ENCODE measurements around the gene NIT1. TPM values are rescaled to one million over a fixed set of nuclear protein-coding genes. Genes with fewer than 3 reads are reported as not detected.
A peak's percentile ranks its signal among the peaks of the same experiment; 100 is the strongest.

NIT1 gene
- polyA plus RNA-seq, 1 experiment, result 19.2 TPM

GRCh38 chr1:161096530-161096929 lies 21.4 kb upstream of the NIT1 start:
- Histone ChIP-seq H3K4me3 (ENCODE audit: low read depth, low read length) (no peak overlapping the region), H3K27me3 (ENCODE audit: control insufficient read depth, insufficient read depth, low read length) (peaks cover 2% of the 10 kb centered on the region), H3K9me3 (ENCODE audit: control insufficient read depth, insufficient read depth, low read length) (no peaks in the 10 kb centered on the region), H3K27ac (ENCODE audit: low read depth, low read length) (peak overlapping the region; percentile 11)
- ChIA-PET CTCF (interaction anchor here (0.6 to 5.6 kb wide), 16 partner anchors 8 to 166 kb away, joined by 3 to 80 read pairs (median 10); partner anchors contain the start of genes ARHGAP30, NECTIN4, NIT1 and PFDN2), POLR2A (interaction anchor here (1.0 kb wide), 1 partner anchor 99 kb away, joined by 3 read pairs; no protein-coding TSS in a partner anchor)
- TF ChIP-seq CTCF (IDR thresholded peaks at IDR 0.05; ENCODE audit: low read depth, low read length), result no peak
- DNase-seq (ENCODE audit: low read depth, low spot score), result no peak

DNA sequence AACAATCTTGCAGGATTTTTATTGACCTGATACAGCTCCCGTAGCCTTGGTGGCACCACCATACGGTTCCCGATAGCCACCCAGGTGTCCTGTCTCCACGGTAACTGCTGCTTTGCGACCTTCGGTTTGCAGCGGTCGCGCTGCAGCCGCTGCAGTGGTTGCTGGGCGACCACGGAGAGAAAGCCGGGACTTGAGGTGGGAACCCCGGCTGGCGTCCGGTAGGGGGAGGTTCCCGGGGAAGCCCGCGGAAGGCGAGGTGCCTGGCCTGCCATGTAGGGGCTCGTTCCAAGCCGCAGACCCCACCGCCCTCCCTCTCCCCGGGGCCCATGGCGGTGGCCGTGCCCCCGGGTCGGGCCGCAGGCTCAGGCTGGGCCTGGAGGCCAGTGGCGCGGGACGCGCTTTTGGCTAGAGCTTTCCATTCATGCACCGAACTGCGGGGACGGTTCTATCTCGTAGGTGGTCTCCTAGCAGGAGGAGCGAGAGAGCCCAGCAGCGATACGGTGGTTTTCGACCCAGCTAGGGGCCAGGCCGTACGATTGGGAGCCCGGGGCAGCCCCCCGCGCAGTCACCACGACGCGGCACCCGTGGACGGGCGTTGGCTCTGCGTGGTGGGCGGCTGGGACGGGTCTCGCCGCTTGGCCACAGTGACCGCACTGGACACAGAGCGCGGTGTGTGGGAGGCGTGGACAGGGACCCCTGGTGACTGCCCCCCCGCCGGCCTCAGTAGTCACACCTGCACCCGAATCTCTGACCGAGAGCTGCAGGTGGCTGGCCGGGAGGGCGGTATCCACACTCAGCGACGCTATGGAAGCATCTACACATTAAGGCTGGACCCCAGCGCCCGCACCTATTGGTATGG lies 19.5 kb upstream of the NIT1 start, which contains the start of gene KLHDC9:
Gene KLHDC9 (plus strand): TSS at position 152 of the 859 bp plus-strand sequence. CDS start 175 bp downstream, at position 327.
- CTCF ChIA-PET, result interaction anchor here (0.6 to 5.6 kb wide), 21 partner anchors 10 to 929 kb away, joined by 3 to 80 read pairs (median 6); partner anchors contain the start of genes ARHGAP30, F11R, PPOX and USF1

GRCh38 chr1:161099090-161099802 lies 18.7 kb upstream of the NIT1 start:
- no peaks in the 10 kb centered on the region for H3K9me3 ChIP-seq (ENCODE audit: control insufficient read depth, insufficient read depth, low read length)
- ChIA-PET POLR2A (interaction anchor here (0.6 to 1.5 kb wide), 6 partner anchors 18 to 102 kb away, joined by 3 to 7 read pairs (median 3); partner anchors contain the start of genes DEDD, NIT1 and PFDN2), CTCF (interaction anchor here (0.8 to 5.6 kb wide), 12 partner anchors 13 to 109 kb away, joined by 3 to 80 read pairs (median 6); partner anchors contain the start of genes ARHGAP30, PPOX and USF1)
- H3K27me3 ChIP-seq (ENCODE audit: control insufficient read depth, insufficient read depth, low read length), result peaks cover 2% of the 10 kb centered on the region
- H3K27ac ChIP-seq (ENCODE audit: low read depth, low read length), result no peak overlapping the region
- TF ChIP-seq CTCF (IDR thresholded peaks at IDR 0.05; ENCODE audit: low read depth, low read length), result no peak
- no peak overlapping the region for H3K4me3 ChIP-seq (ENCODE audit: low read depth, low read length)
- no peak for DNase-seq (ENCODE audit: low read depth, low spot score)

More for the DNA sequence above, 19.5 kb upstream of the NIT1 start, which contains the start of gene KLHDC9:
- Histone ChIP-seq H3K27ac (ENCODE audit: low read depth, low read length) (peak within 1 kb of the TSS; percentile 11), H3K4me3 (ENCODE audit: low read depth, low read length) (peak within 1 kb of the TSS; percentile 52), H3K9me3 (ENCODE audit: control insufficient read depth, insufficient read depth, low read length) (no peaks in the 10 kb centered on the region), H3K27me3 (ENCODE audit: control insufficient read depth, insufficient read depth, low read length) (peaks cover 2% of the 10 kb centered on the region)
- DNase-seq (ENCODE audit: low read depth, low spot score), result no peak
- no peak; the same call in 1 of the 2 replicates for TF ChIP-seq CTCF (IDR thresholded peaks at IDR 0.05; ENCODE audit: low read depth, low read length)
- POLR2A ChIA-PET, result interaction anchor here (0.6 to 1.5 kb wide), 6 partner anchors 9 to 101 kb away, joined by 3 to 7 read pairs (median 4); partner anchors contain the start of genes DEDD, NECTIN4 and USF1

- Histone ChIP-seq H3K27ac (ENCODE audit: low read depth, low read length) (no peak overlapping the region), H3K9me3 (ENCODE audit: control insufficient read depth, insufficient read depth, low read length) (no peaks in the 10 kb centered on the region), H3K27me3 (ENCODE audit: control insufficient read depth, insufficient read depth, low read length) (peaks cover 2% of the 10 kb centered on the region), H3K4me3 (ENCODE audit: low read depth, low read length) (no peak overlapping the region)
- CTCF ChIA-PET, result interaction anchor here (1.5 kb wide), 1 partner anchor 103 kb away, joined by 3 read pairs; no protein-coding TSS in a partner anchor
- no peak for TF ChIP-seq CTCF (IDR thresholded peaks at IDR 0.05; ENCODE audit: low read depth, low read length)
- no peak for DNase-seq (ENCODE audit: low read depth, low spot score)
- POLR2A ChIA-PET, result interaction anchor here (0.6 to 1.2 kb wide), 2 partner anchors 9 to 17 kb away, joined by 3 read pairs; partner anchors contain the start of genes NIT1 and PFDN2
Observed at GRCh38 chr1:161100556-161100955, 17.3 kb upstream of the NIT1 start.
